ENCODE data around the gene DARS1. TPM values are rescaled to one million over a fixed set of nuclear protein-coding genes. Genes with fewer than 3 reads are reported as not detected.

DARS1 gene
- total RNA-seq, 1 experiment from 2014 or later, result 57.5 TPM

GRCh38 chr2:136016836-136017235 lies 31.4 kb upstream of the DARS1 start:
- no peaks in the 10 kb centered on the region for H3K9me3 Mint-ChIP-seq (ENCODE audit: low read depth, unreplicated experiment)
- DNase-seq, result no peak
- no peaks in the 10 kb centered on the region for H3K36me3 Mint-ChIP-seq (ENCODE audit: insufficient read depth, unreplicated experiment)
- no peak for TF ChIP-seq CTCF (IDR thresholded peaks at IDR 0.05; ENCODE audit: unreplicated experiment)
- no peaks in the 10 kb centered on the region for H3K27me3 Mint-ChIP-seq (ENCODE audit: unreplicated experiment)
- no peak overlapping the region for H3K4me3 Mint-ChIP-seq (ENCODE audit: low read depth, unreplicated experiment)
- no TSS peak for BruUV-seq (replicated peaks)
- CTCF ChIA-PET, result no interaction called here
- peaks cover 19% of the 10 kb centered on the region for H3K4me1 Mint-ChIP-seq (ENCODE audit: low read depth, unreplicated experiment)
- intact Hi-C loops (cut with micrococcal nuclease; ENCODE audit: unreplicated experiment), result no loop called here
- no peak overlapping the region for H3K27ac Mint-ChIP-seq (ENCODE audit: unreplicated experiment)

GRCh38 chr2:136016427-136016826 lies 31.0 kb upstream of the DARS1 start:
- no peaks in the 10 kb centered on the region for H3K27me3 Mint-ChIP-seq (ENCODE audit: unreplicated experiment)
- H3K9me3 Mint-ChIP-seq (ENCODE audit: low read depth, unreplicated experiment), result no peaks in the 10 kb centered on the region
- intact Hi-C loops (cut with micrococcal nuclease; ENCODE audit: unreplicated experiment), result no loop called here
- BruUV-seq (replicated peaks), result no TSS peak
- no peak overlapping the region for H3K27ac Mint-ChIP-seq (ENCODE audit: unreplicated experiment)
- no peak for TF ChIP-seq CTCF (IDR thresholded peaks at IDR 0.05; ENCODE audit: unreplicated experiment)
- H3K4me1 Mint-ChIP-seq (ENCODE audit: low read depth, unreplicated experiment), result peaks cover 19% of the 10 kb centered on the region
- CTCF ChIA-PET, result no interaction called here
- no peak for DNase-seq
- no peaks in the 10 kb centered on the region for H3K36me3 Mint-ChIP-seq (ENCODE audit: insufficient read depth, unreplicated experiment)
- no peak overlapping the region for H3K4me3 Mint-ChIP-seq (ENCODE audit: low read depth, unreplicated experiment)

GRCh38 chr2:136015699-136016098 lies 30.3 kb upstream of the DARS1 start:
- H3K4me3 Mint-ChIP-seq (ENCODE audit: low read depth, unreplicated experiment), result no peak overlapping the region
- peaks cover 19% of the 10 kb centered on the region for H3K4me1 Mint-ChIP-seq (ENCODE audit: low read depth, unreplicated experiment)
- DNase-seq, result no peak
- BruUV-seq (replicated peaks), result no TSS peak
- H3K27ac Mint-ChIP-seq (ENCODE audit: unreplicated experiment), result no peak overlapping the region
- intact Hi-C loops (cut with micrococcal nuclease; ENCODE audit: unreplicated experiment), result loop anchor here (2.0 kb wide), 1 partner anchor 363 kb away; no protein-coding TSS in a partner anchor
- H3K27me3 Mint-ChIP-seq (ENCODE audit: unreplicated experiment), result no peaks in the 10 kb centered on the region
- CTCF ChIA-PET, result interaction anchor here (0.7 kb wide), 1 partner anchor 145 kb away, joined by 3 read pairs; no protein-coding TSS in a partner anchor
- no peaks in the 10 kb centered on the region for H3K36me3 Mint-ChIP-seq (ENCODE audit: insufficient read depth, unreplicated experiment)
- no peaks in the 10 kb centered on the region for H3K9me3 Mint-ChIP-seq (ENCODE audit: low read depth, unreplicated experiment)
- no peak for TF ChIP-seq CTCF (IDR thresholded peaks at IDR 0.05; ENCODE audit: unreplicated experiment)

GRCh38 chr2:136014411-136014810 lies 29.0 kb upstream of the DARS1 start:
- Mint-ChIP-seq H3K27ac (ENCODE audit: unreplicated experiment) (no peak overlapping the region), H3K9me3 (ENCODE audit: low read depth, unreplicated experiment) (no peaks in the 10 kb centered on the region), H3K4me1 (ENCODE audit: low read depth, unreplicated experiment) (peaks cover 19% of the 10 kb centered on the region), H3K4me3 (ENCODE audit: low read depth, unreplicated experiment) (no peak overlapping the region), H3K27me3 (ENCODE audit: unreplicated experiment) (no peaks in the 10 kb centered on the region), H3K36me3 (ENCODE audit: insufficient read depth, unreplicated experiment) (no peaks in the 10 kb centered on the region)
- intact Hi-C loops (cut with micrococcal nuclease; ENCODE audit: unreplicated experiment), result loop anchor here (2.0 kb wide), 1 partner anchor 364 kb away; no protein-coding TSS in a partner anchor
- CTCF ChIA-PET, result no interaction called here
- no peak for DNase-seq
- BruUV-seq (replicated peaks), result no TSS peak
- TF ChIP-seq CTCF (IDR thresholded peaks at IDR 0.05; ENCODE audit: unreplicated experiment), result no peak
